ENCODE results near the gene SPEM2.

SPEM2 gene

DNA sequence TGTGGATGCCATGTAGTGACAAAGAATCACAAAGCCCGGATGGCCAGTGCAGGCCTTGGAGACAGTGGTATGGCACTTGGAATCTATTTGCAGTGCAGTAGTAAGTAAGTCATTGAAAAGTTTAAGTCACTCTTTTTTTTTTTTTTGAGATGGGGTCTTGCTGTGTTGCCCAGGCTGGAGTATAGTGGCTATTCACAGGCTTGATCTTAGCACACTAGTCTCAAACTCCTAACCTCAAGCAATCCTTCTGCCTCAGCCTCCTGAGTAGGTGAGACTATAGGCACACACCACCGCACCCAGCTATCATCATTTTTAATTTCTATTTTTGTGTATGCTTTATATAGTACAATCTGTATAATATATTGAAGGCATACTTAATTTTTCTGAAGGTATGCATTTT lies 26.8 kb upstream of the SPEM2 start:
- Histone ChIP-seq H3K79me2 (ENCODE audit: insufficient read depth, low read length) (no peaks in the 10 kb centered on the region), H2AFZ (ENCODE audit: low read length) (no peak overlapping the region), H3K27ac (ENCODE audit: low read depth, low read length, poor library complexity, severe bottlenecking) (no peak overlapping the region), H3K36me3 (ENCODE audit: insufficient read depth, low read length) (no peaks in the 10 kb centered on the region), H3K4me1 (ENCODE audit: insufficient read depth, low read length, severe bottlenecking) (peaks cover 18% of the 10 kb centered on the region), H4K20me1 (ENCODE audit: insufficient read depth, low read length) (no peaks in the 10 kb centered on the region), H3K9me3 (ENCODE audit: low read length) (no peaks in the 10 kb centered on the region), H3F3A (ENCODE audit: insufficient read depth, low read length) (no peaks in the 10 kb centered on the region), H3K9ac (ENCODE audit: low read length) (no peak overlapping the region), H3K9me2 (ENCODE audit: low read depth, low read length) (no peaks in the 10 kb centered on the region), H3K4me2 (ENCODE audit: low read length) (no peak overlapping the region), H3K27me3 (ENCODE audit: insufficient read depth, low read length) (no peaks in the 10 kb centered on the region), H3K4me3 (ENCODE audit: low read depth, low read length, poor library complexity, severe bottlenecking) (no peak overlapping the region)
- TF ChIP-seq EZH2 (IDR thresholded peaks at IDR 0.05; ENCODE audit: borderline replicate concordance, low read length) (no peak), CTCF (IDR thresholded peaks at IDR 0.05; ENCODE audit: low read length) (no peak)

GRCh38 chr17:7403043-7403726 lies 22.2 kb upstream of the SPEM2 start:
- H3K9me3 ChIP-seq (ENCODE audit: low read length): no peaks in the 10 kb centered on the region
- H3K9me2 ChIP-seq (ENCODE audit: low read depth, low read length): no peaks in the 10 kb centered on the region
- peak overlapping the region; percentile 85 for H3K4me2 ChIP-seq (ENCODE audit: low read length)
- H4K20me1 ChIP-seq (ENCODE audit: insufficient read depth, low read length): no peaks in the 10 kb centered on the region
- H3K9ac ChIP-seq (ENCODE audit: low read length): peak overlapping the region; percentile 78
- peaks cover 9% of the 10 kb centered on the region for H3K27me3 ChIP-seq (ENCODE audit: insufficient read depth, low read length)
- H3F3A ChIP-seq (ENCODE audit: insufficient read depth, low read length): 0 out of 2 replicates have a peak, but pooled peaks cover 3% of the 10 kb centered on the region
- peaks cover 15% of the 10 kb centered on the region for H3K4me1 ChIP-seq (ENCODE audit: insufficient read depth, low read length, severe bottlenecking)
- no peak overlapping the region for H3K27ac ChIP-seq (ENCODE audit: low read depth, low read length, poor library complexity, severe bottlenecking)
- no peaks in the 10 kb centered on the region for H3K79me2 ChIP-seq (ENCODE audit: insufficient read depth, low read length)
- peak overlapping the region; percentile 77 for H3K4me3 ChIP-seq (ENCODE audit: low read depth, low read length, poor library complexity, severe bottlenecking)
- H2AFZ ChIP-seq (ENCODE audit: low read length): no peak overlapping the region
- TF ChIP-seq EZH2 (IDR thresholded peaks at IDR 0.05; ENCODE audit: borderline replicate concordance, low read length): no peak
- TF ChIP-seq CTCF (IDR thresholded peaks at IDR 0.05; ENCODE audit: low read length): no peak
- H3K36me3 ChIP-seq (ENCODE audit: insufficient read depth, low read length): no peaks in the 10 kb centered on the region

DNA sequence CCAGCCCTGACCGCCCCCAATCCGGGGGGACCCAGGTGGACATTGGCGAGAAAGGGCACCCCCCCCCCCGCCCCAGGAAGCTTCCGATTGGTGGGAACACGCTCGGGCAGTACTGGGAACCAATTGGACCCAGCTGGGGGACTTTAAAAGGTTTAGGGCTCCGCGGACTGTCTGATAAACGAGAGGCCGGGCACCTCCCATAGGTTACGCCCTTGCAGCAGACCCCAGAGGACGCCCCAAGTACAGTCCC lies 21.8 kb upstream of the SPEM2 start:
- H3K9me2 ChIP-seq (ENCODE audit: low read depth, low read length): no peaks in the 10 kb centered on the region
- no peaks in the 10 kb centered on the region for H3K36me3 ChIP-seq (ENCODE audit: insufficient read depth, low read length)
- H3K4me2 ChIP-seq (ENCODE audit: low read length): peak overlapping the region; percentile 85
- H3K79me2 ChIP-seq (ENCODE audit: insufficient read depth, low read length): no peaks in the 10 kb centered on the region
- H3K9me3 ChIP-seq (ENCODE audit: low read length): no peaks in the 10 kb centered on the region
- no peak for TF ChIP-seq EZH2 (IDR thresholded peaks at IDR 0.05; ENCODE audit: borderline replicate concordance, low read length)
- TF ChIP-seq CTCF (IDR thresholded peaks at IDR 0.05; ENCODE audit: low read length): no peak
- H3K27me3 ChIP-seq (ENCODE audit: insufficient read depth, low read length): peaks cover 9% of the 10 kb centered on the region
- H4K20me1 ChIP-seq (ENCODE audit: insufficient read depth, low read length): no peaks in the 10 kb centered on the region
- peaks cover 15% of the 10 kb centered on the region for H3K4me1 ChIP-seq (ENCODE audit: insufficient read depth, low read length, severe bottlenecking)
- H3K4me3 ChIP-seq (ENCODE audit: low read depth, low read length, poor library complexity, severe bottlenecking): peak overlapping the region; percentile 77
- 0 out of 2 replicates have a peak, but pooled peaks cover 3% of the 10 kb centered on the region for H3F3A ChIP-seq (ENCODE audit: insufficient read depth, low read length)
- no peak overlapping the region for H3K27ac ChIP-seq (ENCODE audit: low read depth, low read length, poor library complexity, severe bottlenecking)
- no peak overlapping the region for H2AFZ ChIP-seq (ENCODE audit: low read length)
- peak overlapping the region; percentile 78 for H3K9ac ChIP-seq (ENCODE audit: low read length)

Data from OCI-LY1 (cell line).